Astrocyte of the cerebellum (primary cell): ENCODE data around the gene FHOD3.

Experiments used
- DNase-seq: peaks from one replicate; pipeline ENCODE4 v3.0.0-alpha.2; 2011; ENCODE audit warnings: low read depth
- H3K4me3 ChIP-seq: 2 replicates; pipeline ENCODE4 v1.5.1; 2011; ENCODE audit warnings: mild to moderate bottlenecking, low read depth, low read length, moderate library complexity
- CTCF ChIP-seq: IDR thresholded peaks from 2 replicates; pipeline ENCODE4 v1.5.1; 2012; ENCODE audit warnings: low read length, low read depth, moderate library complexity, mild to moderate bottlenecking; ENCODE audit errors: missing control alignments
- in situ Hi-C: cut with HindIII; loops from 2 replicates; pipeline ENCODE4 v1.10.0; 2017; ENCODE audit warnings: low sequenced_read_pairs

Gene FHOD3

GRCh38 chr18:36329684-36330434, 32.3 kb downstream of the FHOD3 start:
- no peak for DNase-seq
- in situ Hi-C loops = no loop called here
- TF ChIP-seq CTCF = no peak
- no peak overlapping the region for H3K4me3 ChIP-seq

- TF ChIP-seq CTCF = no peak
- in situ Hi-C loops = no loop called here
- H3K4me3 ChIP-seq = no peak overlapping the region
- no peak for DNase-seq
Measured at GRCh38 chr18:36330435-36331052, 33.0 kb downstream of the FHOD3 start.

- no peak for TF ChIP-seq CTCF
- in situ Hi-C loops = no loop called here
Measured at GRCh38 chr18:36331521-36331971, 34.0 kb downstream of the FHOD3 start.

GRCh38 chr18:36333414-36333813, 35.9 kb downstream of the FHOD3 start:
- DNase-seq = peak; percentile 59

More at GRCh38 chr18:36331521-36331971, 34.0 kb downstream of the FHOD3 start:
- no peak for DNase-seq
- no peak overlapping the region for H3K4me3 ChIP-seq

GRCh38 chr18:36334798-36335197, 37.3 kb downstream of the FHOD3 start:
- H3K4me3 ChIP-seq = no peak overlapping the region
- in situ Hi-C loops = no loop called here
- TF ChIP-seq CTCF = no peak
- no peak for DNase-seq

More at GRCh38 chr18:36333414-36333813, 35.9 kb downstream of the FHOD3 start:
- TF ChIP-seq CTCF = no peak
- no peak overlapping the region for H3K4me3 ChIP-seq
- in situ Hi-C loops = no loop called here

- DNase-seq = no peak
- TF ChIP-seq CTCF = no peak
- H3K4me3 ChIP-seq = no peak overlapping the region
- in situ Hi-C loops = no loop called here
Measured at GRCh38 chr18:36335476-36336279, 38.2 kb downstream of the FHOD3 start.
